Ovary (tissue), 3 donors: ENCODE measurements around the gene TMC6.

ENCODE experiments used
- POLR2A ChIP-seq: fragments of 450-650 bp; IDR thresholded peaks from one replicate; pipeline ENCODE4 v1.6.1; 2017; ENCODE audit warnings: antibody characterized with exemption, mild to moderate bottlenecking, moderate library complexity
- TF ChIP-seq, protein P1 (sequence below), 3 donors: fragments of 450-650 bp in 2 of 3; fragments of 200-600 bp in 1 of 3; IDR thresholded peaks; one replicate each; pipeline versions ENCODE4 v1.5.1 to v1.8.0; 2016 to 2022; ENCODE audit warnings: antibody characterized with exemption in 3 of 3, mild to moderate bottlenecking in 1 of 3
- donor health status: DM: no; HTN: no; CAD: no.

DNA sequence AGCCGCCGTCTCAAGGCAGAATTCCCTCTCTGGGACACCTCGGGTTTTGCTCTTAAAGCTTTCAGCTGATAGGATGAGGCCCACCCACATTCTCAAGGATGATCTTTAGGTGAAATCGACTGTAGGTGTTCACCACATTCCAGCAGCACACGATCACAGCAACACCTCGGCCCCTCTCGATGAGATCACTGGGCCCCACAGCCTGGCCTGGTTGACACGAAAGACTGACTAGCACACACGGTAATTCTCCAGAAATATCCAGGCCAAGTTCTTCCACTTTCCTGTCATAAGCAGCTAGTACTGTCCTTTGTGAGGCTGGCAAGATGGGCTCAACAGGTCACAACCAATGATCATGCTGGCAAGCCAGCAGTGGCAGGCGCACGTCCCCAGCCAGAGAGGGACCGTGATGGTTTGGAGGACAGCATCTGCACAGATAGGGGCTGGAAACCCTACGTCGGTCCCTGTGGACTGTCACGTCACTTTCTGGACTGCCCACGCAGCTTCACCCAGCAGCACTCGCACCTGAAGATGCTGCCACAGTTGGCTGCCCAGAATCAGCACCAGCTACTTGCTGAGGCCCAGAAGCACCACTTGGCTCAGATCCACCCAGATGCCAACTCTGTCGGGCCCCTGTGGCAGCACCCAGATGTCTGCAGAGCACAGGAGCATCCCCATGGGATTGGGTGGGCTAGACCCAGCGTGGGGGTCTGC is 17.4 kb downstream of the TMC6 start:
- TF ChIP-seq, protein P1, sequence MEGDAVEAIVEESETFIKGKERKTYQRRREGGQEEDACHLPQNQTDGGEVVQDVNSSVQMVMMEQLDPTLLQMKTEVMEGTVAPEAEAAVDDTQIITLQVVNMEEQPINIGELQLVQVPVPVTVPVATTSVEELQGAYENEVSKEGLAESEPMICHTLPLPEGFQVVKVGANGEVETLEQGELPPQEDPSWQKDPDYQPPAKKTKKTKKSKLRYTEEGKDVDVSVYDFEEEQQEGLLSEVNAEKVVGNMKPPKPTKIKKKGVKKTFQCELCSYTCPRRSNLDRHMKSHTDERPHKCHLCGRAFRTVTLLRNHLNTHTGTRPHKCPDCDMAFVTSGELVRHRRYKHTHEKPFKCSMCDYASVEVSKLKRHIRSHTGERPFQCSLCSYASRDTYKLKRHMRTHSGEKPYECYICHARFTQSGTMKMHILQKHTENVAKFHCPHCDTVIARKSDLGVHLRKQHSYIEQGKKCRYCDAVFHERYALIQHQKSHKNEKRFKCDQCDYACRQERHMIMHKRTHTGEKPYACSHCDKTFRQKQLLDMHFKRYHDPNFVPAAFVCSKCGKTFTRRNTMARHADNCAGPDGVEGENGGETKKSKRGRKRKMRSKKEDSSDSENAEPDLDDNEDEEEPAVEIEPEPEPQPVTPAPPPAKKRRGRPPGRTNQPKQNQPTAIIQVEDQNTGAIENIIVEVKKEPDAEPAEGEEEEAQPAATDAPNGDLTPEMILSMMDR (IDR thresholded peaks at IDR 0.05): no peak
- TF ChIP-seq POLR2A: no peak
